Epithelial cell of esophagus (primary cell): ENCODE data around the gene KAZN.

Experiments
- DNase-seq: peaks from one replicate; pipeline ENCODE4 v3.0.0; 2010; ENCODE audit warnings: low read depth
- H3K4me3 ChIP-seq: 2 replicates; pipeline ENCODE4 v1.5.1; 2011; ENCODE audit warnings: mild to moderate bottlenecking, low read length, control low read depth
- TF ChIP-seq, protein P1 (sequence below): IDR thresholded peaks from 2 replicates; pipeline ENCODE4 v1.5.1; 2011; ENCODE audit warnings: low read depth, mild to moderate bottlenecking, low read length, control low read depth, inconsistent platforms; ENCODE audit not compliant: insufficient read depth; ENCODE audit errors: missing control alignments

KAZN gene

DNA sequence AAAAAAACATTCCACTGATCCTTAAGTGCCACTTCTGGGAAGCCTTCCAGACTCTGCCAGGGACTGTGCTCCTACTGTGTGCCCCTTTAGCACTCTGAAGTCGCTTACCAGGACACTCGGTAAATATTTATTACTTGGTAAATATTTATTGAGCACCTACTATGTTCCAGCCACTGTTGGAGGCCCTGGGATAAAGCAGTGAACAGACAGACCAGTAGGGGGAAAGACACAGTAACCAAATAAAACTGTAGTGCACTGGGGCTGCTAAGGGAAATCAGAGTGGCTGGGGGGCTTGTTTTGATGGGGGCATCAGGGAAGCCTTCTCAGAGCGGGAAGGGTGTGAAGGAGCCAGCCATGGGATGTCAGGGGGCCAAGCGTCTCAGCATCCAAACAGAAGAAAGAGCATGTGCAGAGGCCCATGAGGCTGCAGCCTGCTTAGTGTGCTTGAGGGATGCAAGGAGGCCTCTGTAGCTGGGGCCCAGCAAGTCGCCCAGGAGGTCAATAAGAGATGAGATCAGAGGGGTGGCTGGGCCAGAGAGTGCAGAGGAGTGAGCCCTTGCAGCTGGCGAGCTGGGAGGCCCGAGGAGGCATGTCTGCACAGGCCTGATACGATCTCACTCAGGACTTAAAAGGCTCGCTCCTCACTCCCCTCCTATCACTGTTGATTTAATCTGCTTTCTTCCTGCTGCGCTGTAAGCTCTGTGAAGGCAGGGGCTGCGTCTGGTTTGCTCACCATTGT, 28.6 kb downstream of the KAZN start:
- peak; percentile 31 for DNase-seq
- TF ChIP-seq, protein P1, sequence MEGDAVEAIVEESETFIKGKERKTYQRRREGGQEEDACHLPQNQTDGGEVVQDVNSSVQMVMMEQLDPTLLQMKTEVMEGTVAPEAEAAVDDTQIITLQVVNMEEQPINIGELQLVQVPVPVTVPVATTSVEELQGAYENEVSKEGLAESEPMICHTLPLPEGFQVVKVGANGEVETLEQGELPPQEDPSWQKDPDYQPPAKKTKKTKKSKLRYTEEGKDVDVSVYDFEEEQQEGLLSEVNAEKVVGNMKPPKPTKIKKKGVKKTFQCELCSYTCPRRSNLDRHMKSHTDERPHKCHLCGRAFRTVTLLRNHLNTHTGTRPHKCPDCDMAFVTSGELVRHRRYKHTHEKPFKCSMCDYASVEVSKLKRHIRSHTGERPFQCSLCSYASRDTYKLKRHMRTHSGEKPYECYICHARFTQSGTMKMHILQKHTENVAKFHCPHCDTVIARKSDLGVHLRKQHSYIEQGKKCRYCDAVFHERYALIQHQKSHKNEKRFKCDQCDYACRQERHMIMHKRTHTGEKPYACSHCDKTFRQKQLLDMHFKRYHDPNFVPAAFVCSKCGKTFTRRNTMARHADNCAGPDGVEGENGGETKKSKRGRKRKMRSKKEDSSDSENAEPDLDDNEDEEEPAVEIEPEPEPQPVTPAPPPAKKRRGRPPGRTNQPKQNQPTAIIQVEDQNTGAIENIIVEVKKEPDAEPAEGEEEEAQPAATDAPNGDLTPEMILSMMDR = no peak

DNA sequence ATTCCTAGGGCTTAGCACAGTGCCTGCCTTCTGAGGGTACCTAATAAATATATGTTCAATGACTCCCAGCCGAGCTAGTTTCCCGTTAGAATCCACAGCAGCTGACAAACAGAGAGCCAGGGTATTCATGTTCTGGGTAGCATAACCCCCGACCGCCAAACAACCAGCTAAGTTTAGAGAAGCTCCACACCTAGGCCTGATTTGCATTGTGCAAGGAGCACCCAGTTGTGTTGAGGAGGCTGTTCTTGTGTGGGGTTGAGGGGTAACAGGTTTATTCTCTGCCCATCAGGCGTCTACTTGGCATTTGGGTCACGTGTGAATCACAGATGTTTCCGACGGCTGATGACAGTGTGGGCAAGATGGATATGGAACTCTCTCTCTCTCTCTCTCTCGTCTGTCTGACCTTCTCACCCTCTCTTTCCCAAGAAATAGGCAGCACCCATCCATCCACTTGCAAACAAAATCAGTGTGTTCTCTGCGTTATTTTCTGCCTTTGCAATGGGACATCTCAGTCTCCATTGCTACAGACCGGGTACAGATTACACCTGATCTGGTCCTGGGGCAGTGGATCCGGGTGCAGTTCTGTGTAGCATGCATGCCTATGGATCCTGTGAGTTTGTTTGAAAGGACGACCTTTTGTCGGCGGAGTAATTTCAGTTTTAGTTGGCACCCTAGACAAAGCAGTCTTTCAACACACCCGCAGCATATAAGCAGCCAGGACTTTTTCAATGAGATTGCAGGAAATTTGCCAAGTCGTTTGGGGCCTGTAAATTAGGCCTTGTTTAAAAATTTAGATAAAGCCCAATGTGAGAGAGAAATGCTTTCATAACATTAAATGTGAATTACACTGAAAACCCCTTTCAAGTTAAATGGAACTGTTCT, 29.4 kb downstream of the KAZN start:
- no peak overlapping the region for H3K4me3 ChIP-seq
- TF ChIP-seq, protein P1 = no peak
- no peak for DNase-seq

More for the DNA sequence above, 28.6 kb downstream of the KAZN start:
- H3K4me3 ChIP-seq = no peak overlapping the region

DNA sequence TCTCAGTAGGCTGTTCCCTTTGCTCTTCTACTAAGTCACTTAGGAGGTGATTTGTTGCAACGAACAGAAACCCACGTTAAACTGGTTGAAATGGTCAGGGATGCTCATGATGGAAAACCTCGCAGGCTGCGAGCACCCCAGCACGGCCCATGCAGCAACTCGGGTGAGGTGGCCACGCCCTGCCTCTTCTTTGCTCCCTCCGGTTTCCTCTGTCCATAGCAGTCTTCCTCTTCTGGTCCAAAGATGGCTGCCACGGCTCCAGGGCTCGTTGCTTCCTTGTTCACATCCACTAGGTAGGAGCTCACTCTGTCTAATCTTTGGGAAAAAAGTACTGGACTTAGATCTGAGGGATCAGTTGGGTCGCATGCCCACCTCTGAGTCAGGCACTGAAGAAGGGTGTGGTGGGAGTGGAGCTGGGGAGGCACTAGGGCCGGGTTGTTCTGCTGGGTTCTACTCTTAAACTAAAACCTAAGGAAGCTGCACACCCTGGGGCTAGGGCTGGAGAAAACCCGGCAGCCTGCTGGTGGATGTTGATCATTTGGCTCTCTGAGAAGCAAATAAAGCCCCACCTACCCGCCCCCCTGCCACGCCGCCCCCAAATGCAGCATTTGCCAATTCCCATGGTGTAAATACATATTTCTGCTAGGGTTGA, 31.0 kb downstream of the KAZN start:
- TF ChIP-seq, protein P1 = no peak
- no peak for DNase-seq

DNA sequence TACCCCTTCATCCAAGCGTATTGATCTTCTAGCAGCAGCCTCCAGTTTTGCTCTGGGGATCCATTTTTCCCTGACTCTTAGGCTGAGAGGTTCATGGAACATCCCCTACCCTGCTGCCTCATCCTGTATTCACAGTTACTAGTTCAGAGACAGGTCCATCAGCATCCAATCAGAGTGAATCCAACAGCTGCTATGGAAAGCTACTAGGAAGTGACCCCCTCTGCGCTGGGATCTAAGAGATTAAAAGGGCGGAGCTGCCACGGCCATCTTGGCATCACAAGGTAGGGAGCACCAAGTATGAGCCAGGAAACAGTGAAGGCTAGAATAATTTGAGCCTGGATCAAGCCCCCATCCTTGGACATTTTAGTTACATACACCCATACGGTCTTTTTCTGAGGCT, 32.5 kb downstream of the KAZN start:
- DNase-seq = no peak
- TF ChIP-seq, protein P1 = no peak
- no peak overlapping the region for H3K4me3 ChIP-seq

More for the DNA sequence above, 31.0 kb downstream of the KAZN start:
- H3K4me3 ChIP-seq = no peak overlapping the region

DNA sequence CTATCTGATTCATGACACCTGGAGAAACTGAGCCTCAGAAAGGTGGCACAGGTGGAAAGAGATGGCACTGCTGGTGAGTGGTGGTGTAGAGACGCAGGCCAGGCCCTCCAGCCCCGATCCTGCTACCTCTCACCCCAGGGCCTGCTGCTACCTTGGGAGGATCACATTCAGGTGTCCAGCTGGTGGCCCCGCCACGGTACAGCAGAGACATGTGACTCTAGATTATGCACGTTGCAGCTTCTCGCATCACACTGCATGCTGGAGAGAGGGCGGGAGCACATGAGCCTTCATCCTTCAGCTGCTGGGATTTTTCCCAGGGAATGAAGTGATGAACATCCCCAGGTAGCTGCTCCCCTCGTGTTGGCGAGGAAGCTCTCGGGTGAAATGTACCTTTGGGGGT, 32.9 kb downstream of the KAZN start:
- DNase-seq = no peak
- H3K4me3 ChIP-seq = no peak overlapping the region
- TF ChIP-seq, protein P1 = no peak

DNA sequence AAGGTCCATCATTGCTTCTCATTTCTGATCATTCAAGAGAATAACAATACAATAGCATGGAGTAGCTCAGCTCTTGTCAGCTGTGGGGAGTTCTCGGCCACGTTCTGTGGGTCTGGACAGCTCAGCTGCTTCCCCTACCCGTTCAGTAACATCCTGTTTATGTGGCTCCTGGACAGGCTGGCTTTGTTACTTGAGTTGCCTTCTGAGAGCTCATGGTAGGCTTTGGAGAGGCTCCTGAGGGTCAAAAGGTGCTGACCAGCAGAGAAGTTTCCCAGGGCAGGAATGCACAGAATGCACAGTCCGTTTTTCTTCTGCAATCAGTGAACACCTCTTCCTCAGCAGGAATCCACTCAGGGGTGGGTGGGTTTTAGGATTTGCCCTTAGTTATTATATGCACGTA, 36.0 kb downstream of the KAZN start:
- TF ChIP-seq, protein P1 = no peak
- H3K4me3 ChIP-seq = no peak overlapping the region
- no peak for DNase-seq
